D721Med (cell line): Measurements from ENCODE around the gene CSNK1G1.
"Not testable (repeated sequence)": the region's sequence is repeated elsewhere in the genome, so short reads cannot be mapped to it uniquely, and the experiment has no call there.

Experiments
- DNase-seq: peaks from one replicate; pipeline ENCODE4 v3.0.0; 2011; ENCODE audit warnings: low spot score; ENCODE audit not compliant: insufficient read length
- FAIRE-seq: peaks from 2 replicates; lab custom pipeline; 2011; peaks lifted over from hg19 to GRCh38; lab: Jason Lieb, UNC
- TF ChIP-seq, protein P1 (sequence below): IDR thresholded peaks from 2 replicates; pipeline ENCODE4 v1.5.1; 2012; ENCODE audit warnings: mild to moderate bottlenecking, control low read depth; ENCODE audit not compliant: insufficient read depth; ENCODE audit errors: missing control alignments

CSNK1G1 gene

DNA sequence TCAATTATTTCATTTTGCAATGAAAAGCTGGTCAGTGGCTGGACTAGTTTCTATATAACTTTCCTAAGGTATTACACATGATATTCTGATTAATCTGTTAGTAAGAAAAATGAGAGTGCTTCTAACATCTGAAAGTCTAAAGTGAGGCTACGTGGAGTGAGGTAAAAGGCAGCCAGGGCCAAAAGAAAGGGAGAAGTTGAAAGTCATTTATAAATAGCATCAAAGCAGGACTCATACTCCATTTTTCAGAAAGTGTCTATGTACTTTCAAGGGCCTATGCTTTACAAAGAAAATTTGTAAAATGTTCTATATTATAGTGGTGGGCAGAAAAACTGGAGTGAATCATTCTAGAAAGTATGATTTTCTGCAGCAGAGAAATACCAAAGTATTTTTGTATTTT, 80.0 kb downstream of the CSNK1G1 start:
- DNase-seq (no peak), FAIRE-seq (no peak)

DNA sequence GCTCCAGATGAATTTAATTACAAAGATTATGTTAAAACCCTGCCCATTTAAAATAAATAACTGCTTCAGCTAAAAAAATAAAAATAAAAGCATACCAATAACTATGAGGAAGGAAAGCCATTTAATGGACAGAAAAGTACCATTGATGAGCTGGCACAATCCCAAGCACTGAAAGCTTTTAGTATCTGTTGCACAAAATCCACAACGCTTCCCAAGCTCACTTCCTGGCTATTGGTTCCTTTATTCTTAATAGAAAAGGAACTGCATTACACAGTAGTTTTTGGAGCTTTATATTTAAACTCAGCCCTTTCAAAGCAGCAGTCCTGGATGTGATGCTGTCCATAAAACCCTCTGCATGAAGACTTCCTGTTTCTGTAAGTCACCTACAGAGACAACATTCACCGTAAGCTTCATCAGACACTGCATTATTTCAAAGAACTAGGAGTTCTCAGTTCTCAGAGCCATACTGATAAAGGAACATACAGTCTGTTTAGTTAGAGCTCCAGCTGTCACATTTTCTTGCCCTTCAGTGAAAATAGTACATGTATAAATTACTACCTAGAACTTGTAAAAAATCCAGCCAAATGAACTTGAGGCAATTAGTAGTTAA, 81.5 kb downstream of the CSNK1G1 start:
- DNase-seq (no peak), FAIRE-seq (no peak)
- TF ChIP-seq, protein P1, sequence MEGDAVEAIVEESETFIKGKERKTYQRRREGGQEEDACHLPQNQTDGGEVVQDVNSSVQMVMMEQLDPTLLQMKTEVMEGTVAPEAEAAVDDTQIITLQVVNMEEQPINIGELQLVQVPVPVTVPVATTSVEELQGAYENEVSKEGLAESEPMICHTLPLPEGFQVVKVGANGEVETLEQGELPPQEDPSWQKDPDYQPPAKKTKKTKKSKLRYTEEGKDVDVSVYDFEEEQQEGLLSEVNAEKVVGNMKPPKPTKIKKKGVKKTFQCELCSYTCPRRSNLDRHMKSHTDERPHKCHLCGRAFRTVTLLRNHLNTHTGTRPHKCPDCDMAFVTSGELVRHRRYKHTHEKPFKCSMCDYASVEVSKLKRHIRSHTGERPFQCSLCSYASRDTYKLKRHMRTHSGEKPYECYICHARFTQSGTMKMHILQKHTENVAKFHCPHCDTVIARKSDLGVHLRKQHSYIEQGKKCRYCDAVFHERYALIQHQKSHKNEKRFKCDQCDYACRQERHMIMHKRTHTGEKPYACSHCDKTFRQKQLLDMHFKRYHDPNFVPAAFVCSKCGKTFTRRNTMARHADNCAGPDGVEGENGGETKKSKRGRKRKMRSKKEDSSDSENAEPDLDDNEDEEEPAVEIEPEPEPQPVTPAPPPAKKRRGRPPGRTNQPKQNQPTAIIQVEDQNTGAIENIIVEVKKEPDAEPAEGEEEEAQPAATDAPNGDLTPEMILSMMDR = no peak

More for the DNA sequence above, 80.0 kb downstream of the CSNK1G1 start:
- TF ChIP-seq, protein P1 = no peak

DNA sequence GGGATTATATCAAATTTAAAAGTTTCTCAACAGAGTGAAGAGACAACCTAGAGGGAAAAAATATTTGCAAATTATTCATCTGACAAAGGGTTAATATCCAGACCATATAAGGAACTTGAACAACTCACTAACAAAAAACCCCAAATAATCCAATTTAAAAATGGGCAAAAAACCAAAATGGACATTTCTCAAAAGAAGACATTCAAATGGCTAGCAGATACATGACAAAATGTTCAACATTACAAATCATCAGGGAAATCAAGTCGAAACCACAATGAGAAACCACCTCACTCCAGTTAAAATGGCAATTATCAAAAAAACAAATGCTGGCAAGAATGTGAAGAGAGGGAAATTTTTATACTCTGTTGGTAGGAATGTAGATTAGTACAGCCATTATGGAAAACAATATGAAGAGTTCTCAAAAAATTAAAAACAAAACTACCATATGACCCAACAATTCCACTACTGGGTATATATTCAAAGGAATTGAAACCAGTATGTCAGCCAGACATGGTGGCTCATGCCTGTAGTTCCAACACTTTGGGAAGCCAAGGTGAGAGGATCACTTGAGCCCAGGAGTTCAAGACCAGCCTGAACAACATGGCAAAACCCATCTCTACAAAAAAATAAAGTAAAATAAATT, 88.5 kb downstream of the CSNK1G1 start:
- no peak for FAIRE-seq
- TF ChIP-seq, protein P1 = no peak
- no peak for DNase-seq

DNA sequence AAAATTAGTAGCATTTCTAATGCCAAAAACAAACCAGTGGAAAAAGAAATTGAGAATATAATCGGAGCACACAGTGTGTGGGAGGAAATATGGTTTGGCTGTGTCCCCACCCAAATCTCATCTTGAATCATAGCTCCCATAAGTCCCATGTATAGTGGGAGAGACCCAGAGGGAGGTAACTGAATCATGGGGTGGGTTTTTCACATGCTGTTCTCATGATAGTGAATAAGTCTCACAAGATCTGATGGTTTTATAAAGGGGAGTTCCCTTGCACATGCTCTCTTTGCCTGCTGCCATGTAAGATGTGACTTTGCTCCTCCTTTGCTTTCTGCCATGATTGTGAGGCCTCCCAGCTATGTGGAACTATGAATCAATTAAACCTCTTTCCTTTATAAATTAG, 90.8 kb downstream of the CSNK1G1 start:
- DNase-seq, FAIRE-seq: not testable (repeated sequence)

DNA sequence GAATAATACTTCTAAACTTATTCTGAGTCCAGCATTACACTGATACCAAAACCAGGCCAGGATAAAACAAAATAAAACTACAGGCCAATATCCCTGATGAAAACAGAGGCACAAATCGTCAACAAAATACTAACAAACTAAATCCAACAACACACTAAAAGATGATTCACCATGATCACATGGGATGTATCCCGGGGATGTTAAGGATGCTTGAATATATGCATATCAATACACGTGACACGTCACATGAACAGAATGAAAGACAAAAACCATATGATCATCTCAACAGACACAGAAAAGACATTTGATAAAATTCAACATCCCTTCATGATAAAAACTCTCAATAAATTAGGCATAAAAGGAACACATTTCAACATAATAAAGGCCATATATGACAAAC, 91.5 kb downstream of the CSNK1G1 start:
- no peak for FAIRE-seq
- no peak for DNase-seq
- TF ChIP-seq, protein P1 = no peak

DNA sequence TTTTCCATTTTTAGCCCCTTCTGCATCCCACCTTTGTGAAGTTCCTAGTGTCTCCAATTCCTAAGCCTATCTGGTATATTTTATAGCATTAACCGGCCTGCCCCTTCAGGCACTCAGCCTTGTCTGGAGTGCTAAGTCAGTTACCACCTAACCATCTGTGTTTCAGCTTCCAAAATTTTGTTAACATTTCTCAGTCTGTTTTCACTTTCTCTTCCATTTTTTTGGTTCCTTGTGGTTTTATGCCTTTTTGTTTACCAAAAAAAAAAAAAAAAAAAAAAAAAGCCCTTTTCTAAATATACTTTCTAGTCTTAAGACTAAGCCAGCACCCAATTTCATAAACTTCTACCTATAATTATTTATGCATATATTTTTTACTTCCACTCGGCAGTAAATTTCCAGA, 92.4 kb downstream of the CSNK1G1 start:
- no peak for DNase-seq
- TF ChIP-seq, protein P1 = no peak

DNA sequence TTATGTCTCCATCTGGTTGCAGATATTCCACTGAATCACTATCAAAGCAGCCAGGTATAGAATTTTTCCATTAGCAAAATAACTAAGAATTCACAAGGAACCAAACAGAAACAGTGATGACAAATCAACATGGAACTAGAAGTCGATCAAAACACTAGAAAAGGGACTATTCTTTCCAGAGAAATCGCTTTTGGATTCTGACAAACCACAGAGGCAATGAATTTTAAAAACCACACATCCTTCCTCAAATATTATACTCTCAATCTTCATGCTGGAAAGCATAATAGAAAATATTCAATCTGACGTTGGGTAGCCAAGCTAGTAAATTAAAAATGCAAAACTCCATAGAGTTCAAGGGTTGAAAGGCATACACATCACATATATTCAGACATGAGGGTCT, 99.9 kb downstream of the CSNK1G1 start:
- no peak for FAIRE-seq
- DNase-seq = no peak
- TF ChIP-seq, protein P1 = no peak

More for the DNA sequence above, 92.4 kb downstream of the CSNK1G1 start:
- no peak for FAIRE-seq

DNA sequence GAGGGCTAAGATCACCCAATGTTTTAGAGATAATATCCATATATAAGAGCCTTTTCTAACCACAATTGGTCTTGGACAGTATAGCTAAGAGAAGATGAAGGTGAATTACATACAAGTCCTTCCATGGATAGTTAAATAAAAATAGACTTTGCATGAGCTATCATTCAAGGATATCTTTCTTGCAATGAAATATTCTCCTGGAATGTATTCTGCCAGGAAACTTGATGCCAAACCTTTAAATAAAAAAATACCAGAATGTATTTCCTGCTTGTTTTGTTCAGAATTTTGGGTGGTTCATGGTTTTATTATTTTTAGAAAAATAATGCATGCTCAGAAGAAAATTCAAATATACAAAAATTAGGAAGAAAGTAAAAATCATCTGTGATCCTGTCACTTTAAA, 104.3 kb downstream of the CSNK1G1 start:
- DNase-seq (no peak), FAIRE-seq (no peak)
- TF ChIP-seq, protein P1 = no peak
